Smooth muscle cell (in vitro differentiated cells): ENCODE results near the gene AP5Z1. TPM values are rescaled to one million over a fixed set of nuclear protein-coding genes. Genes with fewer than 3 reads are reported as not detected.

ENCODE experiments used
- DNase-seq: peaks from one replicate; lab custom pipeline; 2025; ENCODE audit not compliant: unreplicated experiment; lab: John Stamatoyannopoulos, UW
- H2AFZ ChIP-seq: fragments of 200-600 bp; sonication (generic); 2 replicates; pipeline ENCODE4 v1.6.0; 2016; ENCODE audit warnings: antibody characterized with exemption, low read depth, mild to moderate bottlenecking
- H3F3A ChIP-seq: fragments of 200-600 bp; sonication (generic); 2 replicates; pipeline ENCODE4 v1.6.0; 2017; ENCODE audit warnings: antibody characterized with exemption, low read depth
- H3K27ac ChIP-seq: fragments of 200-600 bp; sonication (generic); 2 replicates; pipeline ENCODE4 v1.5.1; 2016; ENCODE audit warnings: low read depth, mild to moderate bottlenecking
- H3K27me3 ChIP-seq: fragments of 200-600 bp; sonication (generic); 2 replicates; pipeline ENCODE4 v1.6.1; 2016; ENCODE audit warnings: low read depth, mild to moderate bottlenecking
- H3K36me3 ChIP-seq: fragments of 200-600 bp; sonication (generic); 2 replicates; pipeline ENCODE4 v1.5.1; 2016; ENCODE audit warnings: low read depth
- H3K4me1 ChIP-seq: fragments of 200-600 bp; sonication (generic); 2 replicates; pipeline ENCODE4 v1.5.1; 2016; ENCODE audit warnings: low read depth
- H3K4me2 ChIP-seq: fragments of 200-600 bp; sonication (generic); 2 replicates; pipeline ENCODE4 v1.6.0; 2016; ENCODE audit warnings: mild to moderate bottlenecking
- H3K4me3 ChIP-seq: fragments of 200-600 bp; sonication (generic); 2 replicates; pipeline ENCODE4 v1.5.1; 2016; ENCODE audit warnings: mild to moderate bottlenecking
- H3K79me2 ChIP-seq: fragments of 200-600 bp; sonication (generic); 2 replicates; pipeline ENCODE4 v1.6.0; 2016; ENCODE audit warnings: low read depth, mild to moderate bottlenecking
- H3K9ac ChIP-seq: fragments of 200-600 bp; sonication (generic); 2 replicates; pipeline ENCODE4 v1.6.0; 2016; ENCODE audit warnings: low read depth
- H3K9me3 ChIP-seq: fragments of 200-600 bp; sonication (generic); replicated peaks from 2 replicates; pipeline ENCODE4 v1.5.1; 2016; ENCODE audit warnings: low read depth
- H4K20me1 ChIP-seq: fragments of 200-600 bp; sonication (generic); 2 replicates; pipeline ENCODE4 v1.6.0; 2016; ENCODE audit warnings: low read depth
- CTCF ChIP-seq: fragments of 200-600 bp; sonication (generic); IDR thresholded peaks from 2 replicates; pipeline ENCODE4 v1.5.1; 2017; ENCODE audit warnings: borderline replicate concordance, mild to moderate bottlenecking, antibody characterized with exemption; ENCODE audit not compliant: insufficient read depth, poor library complexity, severe bottlenecking
- WGBS: methylation state at CpG from one replicate; pipeline ENCODE4 v1.1.7; 2016; ENCODE audit warnings: low lambda C conversion rate; 5-methylcytosine and 5-hydroxymethylcytosine counted together
- polyA plus RNA-seq: library from polyadenylated mRNA; unstranded; fragments of >200 nt; fragmentation: Nextera tagmentation; extraction: Ambion mirVana; gene quantifications from 2 replicates; pipeline ENCODE4 v1.2.1, GENCODE V29; 2016
- total RNA-seq: library from RNA; depleted of rRNA; stranded (reverse); fragments of >200 nt; gene quantifications from 2 replicates; pipeline ENCODE4 v1.2.3, GENCODE V29; 2014

The AP5Z1 gene
- total and polyA plus RNA-seq, 2 experiments from 2014 or later, result 16.6 to 37.6 TPM

GRCh38 chr7:4798706-4799235, 23.3 kb downstream of the AP5Z1 start:
- H3K27me3 ChIP-seq, result no peaks in the 10 kb centered on the region

GRCh38 chr7:4799508-4800268, 24.3 kb downstream of the AP5Z1 start:
- no peak overlapping the region for H3K4me2 ChIP-seq
- no peak for TF ChIP-seq CTCF
- no peaks in the 10 kb centered on the region for H3K27me3 ChIP-seq
- H3K27ac ChIP-seq, result no peak overlapping the region
- no peak overlapping the region for H3K4me3 ChIP-seq
- no peaks in the 10 kb centered on the region for H3F3A ChIP-seq
- no peaks in the 10 kb centered on the region for H4K20me1 ChIP-seq
- H3K79me2 ChIP-seq, result no peaks in the 10 kb centered on the region
- H2AFZ ChIP-seq, result no peak overlapping the region
- no peak overlapping the region for H3K9ac ChIP-seq
- H3K36me3 ChIP-seq, result no peaks in the 10 kb centered on the region
- no peak for DNase-seq
- H3K9me3 ChIP-seq, result no peaks in the 10 kb centered on the region
- 91% methylated on average over 39 of the region's 39 CpGs for WGBS
- no peaks in the 10 kb centered on the region for H3K4me1 ChIP-seq

More at GRCh38 chr7:4798706-4799235, 23.3 kb downstream of the AP5Z1 start:
- Histone ChIP-seq H3K4me3 (no peak overlapping the region), H3K4me1 (no peaks in the 10 kb centered on the region), H3F3A (no peaks in the 10 kb centered on the region), H4K20me1 (no peaks in the 10 kb centered on the region), H3K4me2 (no peak overlapping the region), H2AFZ (no peak overlapping the region), H3K36me3 (no peaks in the 10 kb centered on the region), H3K27ac (no peak overlapping the region), H3K9ac (no peak overlapping the region), H3K9me3 (no peaks in the 10 kb centered on the region), H3K79me2 (no peaks in the 10 kb centered on the region)
- WGBS, result 88% methylated on average over 15 of the region's 15 CpGs
- DNase-seq, result no peak
- no peak for TF ChIP-seq CTCF

GRCh38 chr7:4800487-4800886, 25.1 kb downstream of the AP5Z1 start:
- H3K4me1 ChIP-seq, result no peaks in the 10 kb centered on the region
- H4K20me1 ChIP-seq, result no peaks in the 10 kb centered on the region
- no peaks in the 10 kb centered on the region for H3K27me3 ChIP-seq
- H3K79me2 ChIP-seq, result no peaks in the 10 kb centered on the region
- TF ChIP-seq CTCF, result no peak
- DNase-seq, result no peak
- H2AFZ ChIP-seq, result no peak overlapping the region
- H3K36me3 ChIP-seq, result no peaks in the 10 kb centered on the region
- H3K4me3 ChIP-seq, result no peak overlapping the region
- 88% methylated on average over 8 of the region's 10 CpGs for WGBS
- H3K4me2 ChIP-seq, result no peak overlapping the region
- no peak overlapping the region for H3K9ac ChIP-seq
- no peak overlapping the region for H3K27ac ChIP-seq
- H3F3A ChIP-seq, result no peaks in the 10 kb centered on the region
- H3K9me3 ChIP-seq, result no peaks in the 10 kb centered on the region
